Activated CD4-positive, alpha-beta T cell treated with anti-CD3 and anti-CD28 coated beads for 36 hours (primary cell): Measurements from ENCODE around the gene WNT6. TPM values are rescaled to one million over a fixed set of nuclear protein-coding genes. Genes with fewer than 3 reads are reported as not detected.

Experiments used
- ATAC-seq: fragments of 200-7000 bp; cut with Tn5 transposase; one replicate; pipeline ENCODE4 v1.10.0; 2021; ENCODE audit warnings: mild to moderate bottlenecking, moderate library complexity
- CTCF ChIA-PET: fragments of 350-600 bp; sonication (Branson Sonifier 250); formaldehyde crosslinking; loops from one replicate; lab custom pipeline; 2021; ENCODE audit warnings: antibody characterized with exemption; lab: Charles Lee
- POLR2A ChIA-PET: fragments of 350-600 bp; sonication (Branson Sonifier 250); formaldehyde crosslinking; loops from one replicate; lab custom pipeline; 2021; ENCODE audit warnings: antibody characterized with exemption, inconsistent platforms; lab: Charles Lee
- DNase-seq: peaks from one replicate; pipeline ENCODE4 v3.0.0-alpha.2; 2020
- H3K27ac Mint-ChIP-seq: one replicate; pipeline ENCODE4 v1.8.0; 2021; ENCODE audit warnings: mixed read lengths
- H3K27me3 Mint-ChIP-seq: one replicate; pipeline ENCODE4 v1.8.0; 2021; ENCODE audit warnings: mixed read lengths
- H3K36me3 Mint-ChIP-seq: one replicate; pipeline ENCODE4 v1.8.0; 2021; ENCODE audit warnings: low read depth, mixed read lengths
- H3K4me1 Mint-ChIP-seq: one replicate; pipeline ENCODE4 v1.8.0; 2021; ENCODE audit warnings: mixed read lengths
- H3K4me3 Mint-ChIP-seq: one replicate; pipeline ENCODE4 v1.8.0; 2021; ENCODE audit warnings: mild to moderate bottlenecking, moderate library complexity, mixed read lengths
- H3K9me3 Mint-ChIP-seq: one replicate; pipeline ENCODE4 v1.8.0; 2021; ENCODE audit warnings: low read depth, mixed read lengths
- intact Hi-C, 2 experiments: fragments of 100-400 bp; cut with DNase I in 1 of 2; cut with micrococcal nuclease in 1 of 2; formaldehyde crosslinking; loops; one replicate each; pipeline versions ENCODE4 v1.14.2 to v1.15.1; 2022 to 2024; cut with DNase I, micrococcal nuclease
- total RNA-seq, 2 experiments: library from RNA; stranded (reverse); gene quantifications; one replicate each; pipeline ENCODE4 v1.2.3, GENCODE V29; 2021

WNT6 gene
- total RNA-seq, 2 experiments from 2014 or later: 0.30 TPM; not detected in 1

DNA sequence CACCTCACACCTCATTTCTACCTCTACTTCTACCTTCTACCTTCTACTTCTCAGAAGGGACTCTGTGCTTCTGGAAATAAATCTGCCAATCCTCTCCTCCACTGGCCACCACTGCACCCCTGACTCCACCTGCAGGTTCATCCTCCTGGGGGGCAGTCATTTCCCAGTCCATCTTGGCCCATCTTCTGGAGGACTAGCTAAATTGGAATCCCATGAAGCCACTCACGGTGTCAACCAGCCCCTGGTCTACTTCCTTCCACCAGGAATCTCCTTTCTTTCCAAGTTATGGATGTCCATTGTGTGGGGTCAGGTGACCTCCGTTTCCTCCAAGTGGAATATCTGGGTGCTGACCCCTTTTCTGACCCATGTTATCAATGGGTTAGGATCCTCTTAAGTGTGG lies 24.9 kb downstream of the WNT6 start:
- POLR2A ChIA-PET: interaction anchor here (0.6 to 1.0 kb wide), 2 partner anchors 24 to 589 kb away, joined by 3 to 9 read pairs; no protein-coding TSS in a partner anchor
- no peak for DNase-seq
- intact Hi-C loops: no loop called here
- CTCF ChIA-PET: interaction anchor here (1.3 to 18.2 kb wide), 5 partner anchors 8 to 197 kb away, joined by 3 to 620 read pairs (median 7); no protein-coding TSS in a partner anchor
- H3K27ac Mint-ChIP-seq: peak overlapping the region; percentile 3
- ATAC-seq: no peak
- H3K4me3 Mint-ChIP-seq: peak overlapping the region; percentile 19
- H3K4me1 Mint-ChIP-seq: peaks cover 35% of the 10 kb centered on the region
- no peaks in the 10 kb centered on the region for H3K9me3 Mint-ChIP-seq
- H3K36me3 Mint-ChIP-seq: no peaks in the 10 kb centered on the region
- peaks cover 17% of the 10 kb centered on the region for H3K27me3 Mint-ChIP-seq

DNA sequence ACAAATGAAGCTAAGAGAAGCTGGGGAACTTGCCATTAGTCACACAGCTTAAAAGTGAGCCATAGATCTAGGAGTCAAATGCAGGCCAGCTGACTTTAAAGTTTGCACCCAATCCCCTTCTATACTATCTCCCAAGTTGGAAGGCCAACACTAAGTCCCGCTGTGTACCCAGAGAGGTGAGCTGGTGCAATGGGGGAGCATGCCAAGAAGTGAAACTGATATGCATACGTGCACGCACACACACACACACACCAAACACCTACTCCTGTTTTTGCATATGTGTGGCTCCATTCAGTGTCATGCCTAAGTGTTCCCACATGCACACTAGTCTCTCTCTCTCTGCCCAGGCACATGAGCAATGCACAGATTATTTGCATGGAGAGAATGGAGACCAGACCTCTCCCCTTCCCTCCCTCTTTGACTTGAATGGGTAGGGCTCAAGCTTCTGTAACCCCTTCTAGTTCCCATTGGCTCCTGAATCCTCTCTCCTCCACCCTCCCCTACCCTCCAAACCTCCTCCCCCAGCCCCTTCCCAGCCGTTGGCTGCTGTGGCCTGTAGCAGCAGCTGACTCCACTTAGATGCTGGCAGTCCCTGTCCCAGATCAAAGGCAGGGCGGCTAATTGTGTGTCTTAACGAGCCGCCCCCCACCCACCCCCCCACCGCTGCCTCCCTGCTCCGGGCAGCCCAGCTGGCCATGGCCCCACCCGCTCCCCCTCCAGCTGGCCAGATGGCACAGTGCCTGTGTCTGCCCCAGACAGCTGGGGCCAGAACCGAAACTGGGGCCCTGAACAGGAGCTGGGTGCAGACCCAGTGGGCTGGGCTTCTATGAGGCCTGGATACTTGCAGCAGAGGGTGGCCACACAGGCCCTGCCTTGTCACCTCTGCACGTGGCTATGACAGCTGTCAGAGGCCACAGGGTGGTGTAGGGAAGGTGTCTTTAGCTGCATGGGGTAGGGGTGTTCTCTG lies 26.7 kb downstream of the WNT6 start:
- H3K9me3 Mint-ChIP-seq: no peaks in the 10 kb centered on the region
- DNase-seq: no peak
- peaks cover 17% of the 10 kb centered on the region for H3K27me3 Mint-ChIP-seq
- intact Hi-C loops: no loop called here
- no peak overlapping the region for H3K27ac Mint-ChIP-seq
- H3K4me1 Mint-ChIP-seq: peaks cover 24% of the 10 kb centered on the region
- no peak overlapping the region for H3K4me3 Mint-ChIP-seq
- ChIA-PET CTCF (interaction anchor here (0.6 to 5.1 kb wide), 4 partner anchors 10 to 482 kb away, joined by 3 to 67 read pairs (median 26); no protein-coding TSS in a partner anchor), POLR2A (no interaction called here)
- ATAC-seq: peak; percentile 24
- H3K36me3 Mint-ChIP-seq: no peaks in the 10 kb centered on the region

DNA sequence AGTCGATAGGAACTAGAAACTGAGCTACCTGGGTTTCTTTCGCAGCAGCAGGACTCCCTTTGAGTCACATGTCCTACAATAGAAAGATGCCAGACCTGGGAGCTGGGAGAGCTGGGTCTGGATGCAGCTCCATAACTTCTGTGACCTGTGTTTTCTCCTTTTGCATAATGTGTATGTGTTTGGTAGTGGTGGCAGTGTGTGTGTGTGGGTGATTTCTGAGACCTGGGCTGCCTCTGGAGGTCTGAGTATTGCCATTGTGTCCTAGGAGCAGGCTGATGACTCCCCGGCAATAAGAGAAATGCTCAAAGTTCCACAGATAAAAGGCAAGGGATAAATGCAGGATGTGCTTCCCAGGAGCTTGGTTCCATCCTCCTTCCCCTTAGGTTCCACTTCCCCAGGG lies 27.5 kb downstream of the WNT6 start:
- Mint-ChIP-seq H3K27ac (no peak overlapping the region), H3K27me3 (peaks cover 11% of the 10 kb centered on the region), H3K36me3 (no peaks in the 10 kb centered on the region), H3K4me3 (no peak overlapping the region), H3K9me3 (no peaks in the 10 kb centered on the region), H3K4me1 (peaks cover 26% of the 10 kb centered on the region)
- POLR2A ChIA-PET: no interaction called here
- DNase-seq: no peak
- intact Hi-C loops: no loop called here
- ATAC-seq: no peak
- CTCF ChIA-PET: interaction anchor here (0.9 to 5.1 kb wide), 7 partner anchors 8 to 93 kb away, joined by 3 to 67 read pairs (median 4); no protein-coding TSS in a partner anchor

DNA sequence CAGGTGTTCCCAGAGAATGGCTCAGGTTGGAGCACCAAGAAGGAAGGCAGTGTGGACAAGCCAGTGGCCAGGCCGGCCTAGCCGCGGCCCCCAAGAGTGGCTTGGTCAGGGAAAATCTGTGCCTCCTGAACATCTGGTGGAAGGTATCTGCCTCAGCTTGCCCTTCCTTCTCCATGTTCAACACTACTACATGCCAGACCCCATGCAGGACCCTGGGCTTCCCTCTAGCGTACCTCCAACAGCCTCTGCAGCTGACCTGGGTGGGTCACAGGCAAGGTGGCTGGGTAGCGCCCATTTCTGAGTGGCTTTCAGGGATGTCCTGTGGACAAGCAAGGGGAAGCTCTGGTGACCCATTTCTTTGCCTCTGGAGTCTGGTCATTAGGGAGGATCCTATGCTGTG lies 28.7 kb downstream of the WNT6 start:
- Mint-ChIP-seq H3K4me1 (peaks cover 23% of the 10 kb centered on the region), H3K27me3 (peaks cover 7% of the 10 kb centered on the region), H3K9me3 (no peaks in the 10 kb centered on the region), H3K4me3 (no peak overlapping the region), H3K36me3 (no peaks in the 10 kb centered on the region), H3K27ac (no peak overlapping the region)
- intact Hi-C loops: no loop called here
- no peak for DNase-seq
- ATAC-seq: no peak
- POLR2A ChIA-PET: interaction anchor here (1.0 kb wide), 1 partner anchor 8 kb away, joined by 3 read pairs; no protein-coding TSS in a partner anchor
- CTCF ChIA-PET: interaction anchor here (0.9 to 5.1 kb wide), 6 partner anchors 9 to 92 kb away, joined by 3 to 67 read pairs (median 4); no protein-coding TSS in a partner anchor

DNA sequence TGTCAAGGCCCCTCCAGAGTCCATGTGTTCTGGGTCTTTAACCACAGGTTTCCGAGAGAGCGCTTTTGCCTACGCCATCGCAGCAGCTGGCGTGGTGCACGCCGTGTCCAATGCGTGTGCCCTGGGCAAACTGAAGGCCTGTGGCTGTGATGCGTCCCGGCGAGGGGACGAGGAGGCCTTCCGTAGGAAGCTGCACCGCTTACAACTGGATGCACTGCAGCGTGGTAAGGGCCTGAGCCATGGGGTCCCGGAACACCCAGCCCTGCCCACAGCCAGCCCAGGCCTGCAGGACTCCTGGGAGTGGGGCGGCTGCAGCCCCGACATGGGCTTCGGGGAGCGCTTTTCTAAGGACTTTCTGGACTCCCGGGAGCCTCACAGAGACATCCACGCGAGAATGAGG lies 30.3 kb downstream of the WNT6 start:
- ChIA-PET POLR2A (no interaction called here), CTCF (interaction anchor here (0.6 to 10.1 kb wide), 4 partner anchors 14 to 321 kb away, joined by 3 to 620 read pairs (median 3); partner anchors contain the start of gene WNT10A)
- Mint-ChIP-seq H3K4me1 (peaks cover 33% of the 10 kb centered on the region), H3K27ac (no peak overlapping the region), H3K27me3 (peaks cover under 1% of the 10 kb centered on the region), H3K36me3 (peaks cover 2% of the 10 kb centered on the region), H3K4me3 (no peak overlapping the region), H3K9me3 (no peaks in the 10 kb centered on the region)
- no peak for ATAC-seq
- intact Hi-C loops: no loop called here
- DNase-seq: no peak

DNA sequence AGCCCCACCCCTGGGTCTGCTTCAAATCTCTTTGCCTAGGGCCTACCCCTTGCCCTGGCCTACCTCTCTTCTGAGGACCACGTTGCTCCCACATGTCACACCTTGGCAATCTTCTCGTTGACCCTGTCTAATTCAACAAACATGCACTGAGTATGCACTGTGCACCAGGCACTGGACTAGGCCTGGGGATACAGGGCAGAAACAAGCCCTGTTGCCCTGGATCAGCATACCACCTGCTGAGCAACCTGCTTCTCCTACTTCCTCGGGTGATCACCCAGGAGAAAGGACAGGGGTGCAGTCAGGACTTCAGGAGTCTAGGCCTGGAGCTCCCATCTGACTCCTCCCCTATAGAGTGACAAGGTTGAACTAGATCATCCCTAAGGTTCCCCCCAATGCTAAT lies 30.8 kb downstream of the WNT6 start:
- CTCF ChIA-PET: interaction anchor here (0.6 to 10.1 kb wide), 3 partner anchors 14 to 321 kb away, joined by 3 to 620 read pairs (median 3); partner anchors contain the start of gene WNT10A
- no peak for ATAC-seq

DNA sequence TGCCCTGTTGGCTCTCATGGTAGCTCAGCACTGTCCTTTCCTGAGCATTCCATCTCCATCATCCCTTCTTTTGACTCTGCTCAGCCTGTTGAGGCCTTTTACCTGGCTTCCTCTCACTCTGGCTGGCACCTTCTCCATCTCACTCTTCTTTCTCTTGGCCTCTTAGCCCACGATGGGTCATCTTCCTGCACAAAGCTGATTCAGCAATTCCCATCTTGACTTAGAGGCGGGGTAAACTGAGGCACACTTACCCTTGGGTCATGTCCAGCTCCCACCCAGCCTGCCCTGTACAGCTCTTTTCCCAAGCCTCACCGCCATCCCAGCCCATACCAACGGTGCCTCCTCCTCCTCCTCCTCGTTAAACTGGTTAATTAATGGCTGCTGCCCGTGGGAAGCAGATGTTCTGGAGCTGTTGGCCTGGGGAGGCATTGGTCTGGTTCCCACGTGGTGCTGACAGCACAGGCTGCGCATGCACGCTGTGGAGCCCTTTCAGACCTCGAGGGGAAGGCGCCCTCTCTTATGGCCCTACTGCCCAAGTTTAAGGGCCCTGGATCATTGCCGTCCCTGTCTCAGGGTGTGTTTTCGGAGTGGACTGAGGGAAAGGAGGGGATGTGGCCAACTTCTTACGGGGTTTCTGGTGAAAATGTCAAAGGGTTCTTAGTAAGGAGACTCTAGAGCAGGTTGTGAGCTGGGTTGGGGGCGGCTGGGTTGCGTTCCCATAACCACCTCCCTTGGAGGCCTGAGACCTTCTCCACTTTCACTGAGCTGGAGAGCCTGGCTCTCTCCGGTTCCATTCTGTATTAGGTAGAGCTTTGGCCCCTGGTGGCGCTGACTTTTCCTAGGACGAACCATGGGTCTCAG lies 31.9 kb downstream of the WNT6 start:
- Mint-ChIP-seq H3K27ac (peak overlapping the region; percentile 70), H3K4me1 (peaks cover 47% of the 10 kb centered on the region), H3K36me3 (peaks cover 2% of the 10 kb centered on the region), H3K9me3 (no peaks in the 10 kb centered on the region), H3K27me3 (no peaks in the 10 kb centered on the region), H3K4me3 (peak overlapping the region; percentile 71)
- ATAC-seq (no peak), DNase-seq (no peak)
- intact Hi-C loops: loop anchor here in 1 of 2 experiments (1.0 kb wide), 2 partner anchors 11 to 287 kb away; partner anchors contain the start of genes RETREG2 and WNT10A
- CTCF ChIA-PET: interaction anchor here (1.2 to 10.1 kb wide), 2 partner anchors 15 to 89 kb away, joined by 7 to 620 read pairs; partner anchors contain the start of gene WNT10A
- POLR2A ChIA-PET: interaction anchor here (1.0 kb wide), 1 partner anchor 13 kb away, joined by 3 read pairs; no protein-coding TSS in a partner anchor

More for the DNA sequence above, 30.8 kb downstream of the WNT6 start:
- DNase-seq: no peak
- Mint-ChIP-seq H3K36me3 (peaks cover 2% of the 10 kb centered on the region), H3K27ac (no peak overlapping the region), H3K4me3 (no peak overlapping the region), H3K9me3 (no peaks in the 10 kb centered on the region), H3K4me1 (peaks cover 37% of the 10 kb centered on the region), H3K27me3 (no peaks in the 10 kb centered on the region)
- POLR2A ChIA-PET: no interaction called here
- intact Hi-C loops: no loop called here

DNA sequence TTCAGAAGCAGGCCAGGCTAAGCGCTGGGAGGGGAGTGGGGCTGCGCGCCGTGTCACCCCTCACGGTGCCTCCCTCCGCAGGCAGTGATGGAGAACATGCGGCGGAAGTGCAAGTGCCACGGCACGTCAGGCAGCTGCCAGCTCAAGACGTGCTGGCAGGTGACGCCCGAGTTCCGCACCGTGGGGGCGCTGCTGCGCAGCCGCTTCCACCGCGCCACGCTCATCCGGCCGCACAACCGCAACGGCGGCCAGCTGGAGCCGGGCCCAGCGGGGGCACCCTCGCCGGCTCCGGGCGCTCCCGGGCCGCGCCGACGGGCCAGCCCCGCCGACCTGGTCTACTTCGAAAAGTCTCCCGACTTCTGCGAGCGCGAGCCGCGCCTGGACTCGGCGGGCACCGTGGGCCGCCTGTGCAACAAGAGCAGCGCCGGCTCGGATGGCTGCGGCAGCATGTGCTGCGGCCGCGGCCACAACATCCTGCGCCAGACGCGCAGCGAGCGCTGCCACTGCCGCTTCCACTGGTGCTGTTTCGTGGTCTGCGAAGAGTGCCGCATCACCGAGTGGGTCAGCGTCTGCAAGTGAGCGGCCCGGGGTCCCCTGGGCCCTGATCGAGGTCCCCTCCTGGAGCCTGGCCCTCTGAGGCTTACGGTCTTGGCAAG lies 33.2 kb downstream of the WNT6 start:
- Mint-ChIP-seq H3K9me3 (no peaks in the 10 kb centered on the region), H3K4me1 (peaks cover 49% of the 10 kb centered on the region), H3K36me3 (peaks cover 2% of the 10 kb centered on the region), H3K4me3 (peak overlapping the region; percentile 71), H3K27me3 (no peaks in the 10 kb centered on the region), H3K27ac (peak overlapping the region; percentile 91)
- peak; percentile 93 for DNase-seq
- CTCF ChIA-PET: interaction anchor here (0.8 to 10.1 kb wide), 2 partner anchors 16 to 18 kb away, joined by 3 to 620 read pairs; partner anchors contain the start of gene WNT10A
- peak; percentile 64 for ATAC-seq
- intact Hi-C loops: loop anchor here in 1 of 2 experiments (1.0 kb wide), 2 partner anchors 13 to 285 kb away; partner anchors contain the start of genes RETREG2 and WNT10A
- POLR2A ChIA-PET: interaction anchor here (1.0 kb wide), 1 partner anchor 12 kb away, joined by 4 read pairs; no protein-coding TSS in a partner anchor

DNA sequence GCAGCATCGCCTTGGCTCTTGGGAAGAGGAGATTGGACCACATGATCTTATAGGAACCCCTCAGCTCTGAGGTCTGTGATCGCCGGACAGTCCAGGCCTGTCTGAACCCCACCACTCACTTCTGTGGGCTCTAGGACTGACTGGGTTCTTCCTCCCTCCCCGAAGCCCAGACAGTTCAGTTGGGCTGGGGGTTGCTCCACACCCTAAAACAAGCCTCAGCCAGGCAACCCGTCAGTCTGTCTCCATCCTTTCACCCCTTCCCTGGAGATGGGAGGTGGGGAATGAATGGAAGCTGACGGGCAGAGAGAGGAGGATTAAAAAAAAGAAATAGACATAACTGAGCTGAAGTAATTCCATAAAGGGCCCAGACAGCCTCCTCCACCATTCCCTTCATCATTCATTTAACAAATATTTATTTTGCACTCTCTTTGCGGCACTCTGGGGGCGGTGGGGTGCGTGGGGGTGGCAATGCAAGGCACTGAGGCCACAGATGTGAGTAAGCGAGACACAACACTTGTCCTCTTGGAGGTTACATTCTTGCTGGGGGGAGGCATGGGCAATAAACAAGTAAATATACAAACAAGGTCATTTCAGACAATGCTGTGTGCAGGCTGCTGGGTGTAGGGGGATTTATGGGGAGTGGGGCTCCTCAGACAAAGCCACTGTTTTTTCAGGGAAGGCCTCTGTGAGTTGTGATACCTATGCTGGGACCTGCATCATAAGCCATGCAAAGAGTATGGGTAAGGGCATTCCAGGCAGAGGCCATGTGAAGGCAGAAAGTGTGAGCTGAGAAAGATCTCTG lies 33.9 kb downstream of the WNT6 start:
- intact Hi-C loops: no loop called here
- peaks cover 56% of the 10 kb centered on the region for H3K4me1 Mint-ChIP-seq
- H3K27ac Mint-ChIP-seq: peak overlapping the region; percentile 81
- peaks cover 3% of the 10 kb centered on the region for H3K27me3 Mint-ChIP-seq
- ChIA-PET CTCF (interaction anchor here (0.7 to 10.1 kb wide), 2 partner anchors 17 to 103 kb away, joined by 3 to 620 read pairs; partner anchors contain the start of gene WNT10A), POLR2A (interaction anchor here (1.1 kb wide), 1 partner anchor 11 kb away, joined by 4 read pairs; no protein-coding TSS in a partner anchor)
- H3K9me3 Mint-ChIP-seq: no peaks in the 10 kb centered on the region
- DNase-seq (peak; percentile 51), ATAC-seq (no peak)
- peak overlapping the region; percentile 71 for H3K4me3 Mint-ChIP-seq
- peaks cover 2% of the 10 kb centered on the region for H3K36me3 Mint-ChIP-seq
